Parathyroid adenoma (tissue), 2 donors: Measurements from ENCODE around the gene FATE1.

Source experiments
- H2AFZ ChIP-seq: fragments of 300-600 bp; sonication (generic); one replicate; pipeline ENCODE4 v1.7.0; 2017; ENCODE audit warnings: antibody characterized with exemption, mild to moderate bottlenecking
- H3K27ac ChIP-seq: fragments of 300-600 bp; sonication (generic); one replicate; pipeline ENCODE4 v1.7.0; 2017
- H3K27me3 ChIP-seq: fragments of 300-600 bp; sonication (generic); one replicate; pipeline ENCODE4 v1.7.0; 2017; ENCODE audit warnings: low read length; ENCODE audit not compliant: control insufficient read depth, insufficient read depth
- H3K36me3 ChIP-seq: fragments of 300-600 bp; sonication (generic); one replicate; pipeline ENCODE4 v1.7.0; 2017; ENCODE audit warnings: low read length; ENCODE audit not compliant: control insufficient read depth, insufficient read depth
- H3K4me1 ChIP-seq: fragments of 300-600 bp; sonication (generic); one replicate; pipeline ENCODE4 v1.7.0; 2017; ENCODE audit warnings: control low read depth
- H3K4me2 ChIP-seq: fragments of 300-600 bp; sonication (generic); one replicate; pipeline ENCODE4 v1.7.0; 2017; ENCODE audit warnings: low read length
- H3K4me3 ChIP-seq: fragments of 300-600 bp; sonication (generic); one replicate; pipeline ENCODE4 v1.7.0; 2017; ENCODE audit warnings: low read depth, low read length
- H3K79me2 ChIP-seq: fragments of 300-600 bp; sonication (generic); one replicate; pipeline ENCODE4 v1.7.0; 2017; ENCODE audit warnings: control low read depth
- H3K9ac ChIP-seq: fragments of 300-600 bp; sonication (generic); one replicate; pipeline ENCODE4 v1.7.0; 2017; ENCODE audit warnings: mild to moderate bottlenecking
- H3K9me3 ChIP-seq: fragments of 300-600 bp; sonication (generic); one replicate; pipeline ENCODE4 v1.7.0; 2017; ENCODE audit warnings: low read length; ENCODE audit not compliant: control insufficient read depth
- CTCF ChIP-seq: fragments of 300-600 bp; sonication (generic); IDR thresholded peaks from one replicate; pipeline ENCODE4 v1.7.0; 2017; ENCODE audit warnings: antibody characterized with exemption, mild to moderate bottlenecking
- donor health status: primary hyperparathyroidism.

FATE1 gene

GRCh38 chrX:151711154-151711553, 4.7 kb upstream of the FATE1 start:
- Histone ChIP-seq H3K36me3 (no peaks in the 10 kb centered on the region), H2AFZ (no peak overlapping the region), H3K4me2 (no peak overlapping the region), H3K4me3 (no peak overlapping the region), H3K4me1 (no peaks in the 10 kb centered on the region), H3K9ac (no peak overlapping the region), H3K27me3 (no peaks in the 10 kb centered on the region), H3K79me2 (no peaks in the 10 kb centered on the region), H3K27ac (no peak overlapping the region), H3K9me3 (no peaks in the 10 kb centered on the region)
- TF ChIP-seq CTCF, result no peak

- Histone ChIP-seq H2AFZ (no peak overlapping the region), H3K36me3 (no peaks in the 10 kb centered on the region), H3K9me3 (no peaks in the 10 kb centered on the region), H3K27me3 (no peaks in the 10 kb centered on the region), H3K79me2 (no peaks in the 10 kb centered on the region), H3K4me3 (no peak overlapping the region), H3K9ac (no peak overlapping the region), H3K27ac (no peak overlapping the region), H3K4me2 (no peak overlapping the region), H3K4me1 (no peaks in the 10 kb centered on the region)
- TF ChIP-seq CTCF, result no peak
Measured at GRCh38 chrX:151711787-151712186, 4.0 kb upstream of the FATE1 start.

GRCh38 chrX:151712253-151712652, 3.6 kb upstream of the FATE1 start:
- no peak overlapping the region for H2AFZ ChIP-seq
- no peak overlapping the region for H3K4me3 ChIP-seq
- TF ChIP-seq CTCF, result no peak
- no peak overlapping the region for H3K9ac ChIP-seq
- H3K4me1 ChIP-seq, result no peaks in the 10 kb centered on the region
- H3K36me3 ChIP-seq, result no peaks in the 10 kb centered on the region
- H3K27me3 ChIP-seq, result no peaks in the 10 kb centered on the region
- H3K4me2 ChIP-seq, result no peak overlapping the region
- H3K27ac ChIP-seq, result no peak overlapping the region
- no peaks in the 10 kb centered on the region for H3K79me2 ChIP-seq
- H3K9me3 ChIP-seq, result no peaks in the 10 kb centered on the region

GRCh38 chrX:151713849-151714248, 2.0 kb upstream of the FATE1 start:
- H3K4me1 ChIP-seq, result no peaks in the 10 kb centered on the region
- peak; percentile 36 for TF ChIP-seq CTCF

GRCh38 chrX:151714362-151714761, 1.5 kb upstream of the FATE1 start:
- H3K79me2 ChIP-seq, result no peaks in the 10 kb centered on the region
- no peaks in the 10 kb centered on the region for H3K4me1 ChIP-seq
- no peak overlapping the region for H2AFZ ChIP-seq
- no peaks in the 10 kb centered on the region for H3K36me3 ChIP-seq
- H3K9me3 ChIP-seq, result no peaks in the 10 kb centered on the region
- no peak overlapping the region for H3K4me3 ChIP-seq
- no peak overlapping the region for H3K9ac ChIP-seq
- H3K27me3 ChIP-seq, result no peaks in the 10 kb centered on the region
- H3K4me2 ChIP-seq, result no peak overlapping the region
- no peak overlapping the region for H3K27ac ChIP-seq
- TF ChIP-seq CTCF, result no peak

More at GRCh38 chrX:151713849-151714248, 2.0 kb upstream of the FATE1 start:
- Histone ChIP-seq H3K4me2 (no peak overlapping the region), H3K9me3 (no peaks in the 10 kb centered on the region), H3K9ac (no peak overlapping the region), H3K27me3 (no peaks in the 10 kb centered on the region), H3K36me3 (no peaks in the 10 kb centered on the region), H2AFZ (no peak overlapping the region), H3K79me2 (no peaks in the 10 kb centered on the region), H3K4me3 (no peak overlapping the region), H3K27ac (no peak overlapping the region)
